ENCODE data around the gene CHMP4A. TPM values are rescaled to one million over a fixed set of nuclear protein-coding genes. Genes with fewer than 3 reads are reported as not detected.

CHMP4A gene
- total RNA-seq, 2 experiments from 2014 or later, result 83.2 to 93.4 TPM

DNA sequence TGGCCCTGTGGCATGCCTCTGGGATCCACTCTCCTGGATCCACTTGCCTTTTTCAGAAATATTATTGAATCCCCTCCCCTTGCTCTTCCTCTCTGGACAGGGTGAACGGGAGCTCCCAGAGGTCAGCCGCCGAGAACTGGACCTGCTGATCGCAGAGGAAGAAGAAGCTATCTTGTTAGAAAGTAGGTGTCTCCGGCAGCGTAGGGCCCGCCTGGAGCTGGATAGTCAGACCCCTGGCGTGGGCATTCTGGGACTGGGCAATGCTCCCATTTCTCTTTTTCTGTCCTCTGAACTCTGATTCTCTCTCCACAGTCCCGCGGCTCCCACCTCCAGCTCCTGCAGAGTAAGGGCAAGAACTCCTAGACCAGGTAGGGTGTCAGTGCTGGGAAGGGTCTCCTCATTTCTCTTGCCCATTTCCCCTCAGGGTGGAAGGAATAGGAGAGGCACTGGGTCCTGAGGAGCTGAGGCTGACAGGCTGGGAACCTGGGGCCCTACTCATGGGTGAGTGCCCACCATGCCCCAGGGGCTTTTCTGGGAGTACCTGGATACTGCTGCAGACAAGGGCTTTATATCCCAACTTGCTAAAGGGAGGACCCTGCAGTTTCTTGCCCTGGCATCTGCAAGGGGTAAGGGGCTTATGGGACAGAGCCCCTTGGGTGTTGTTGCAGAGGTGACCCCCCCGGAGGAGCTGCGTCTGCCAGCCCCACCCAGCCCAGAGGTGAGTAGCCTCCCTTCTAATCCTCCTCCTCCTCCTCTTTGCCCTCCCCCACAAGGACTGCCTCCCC is 36.1 kb downstream of the CHMP4A start:
- no peak for ATAC-seq
- H3K9me3 Mint-ChIP-seq (ENCODE audit: insufficient read depth), result no peaks in the 10 kb centered on the region
- peaks cover 58% of the 10 kb centered on the region for H3K36me3 Mint-ChIP-seq (ENCODE audit: low read depth)
- POLR2A ChIA-PET, result interaction anchor here (0.7 to 5.1 kb wide), 5 partner anchors 10 to 36 kb away, joined by 4 to 37 read pairs (median 9); partner anchors contain the start of genes EMC9, IPO4 and IRF9
- CTCF ChIA-PET, result no interaction called here
- no peak overlapping the region for H3K4me3 Mint-ChIP-seq
- H3K27me3 Mint-ChIP-seq (ENCODE audit: low read depth), result no peaks in the 10 kb centered on the region
- peaks cover 14% of the 10 kb centered on the region for H3K4me1 Mint-ChIP-seq (ENCODE audit: low read depth)
- no peak overlapping the region for H3K27ac Mint-ChIP-seq
- DNase-seq, result no peak

DNA sequence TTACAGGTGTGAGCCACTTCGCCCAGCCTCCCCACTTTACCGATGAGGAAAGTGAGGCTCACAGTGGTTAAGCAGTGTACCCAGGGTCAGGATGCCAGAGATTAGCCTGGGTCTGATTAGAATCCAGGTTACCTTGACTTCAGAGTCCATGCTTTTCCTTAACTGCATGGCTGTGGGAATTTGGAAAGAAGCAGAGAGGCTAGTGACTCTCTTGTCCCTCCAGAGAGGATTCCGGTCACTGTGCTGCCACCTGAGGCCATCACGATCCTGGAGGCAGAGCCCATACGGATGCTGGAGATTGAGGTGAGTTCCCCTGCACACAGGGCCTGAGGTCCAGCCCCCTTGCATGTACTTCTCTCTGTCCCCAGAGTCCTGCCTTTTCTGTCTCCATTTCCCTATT is 36.7 kb downstream of the CHMP4A start:
- Mint-ChIP-seq H3K36me3 (ENCODE audit: low read depth) (peaks cover 58% of the 10 kb centered on the region), H3K4me3 (no peak overlapping the region), H3K27ac (no peak overlapping the region), H3K27me3 (ENCODE audit: low read depth) (no peaks in the 10 kb centered on the region), H3K4me1 (ENCODE audit: low read depth) (peaks cover 19% of the 10 kb centered on the region), H3K9me3 (ENCODE audit: insufficient read depth) (no peaks in the 10 kb centered on the region)
- DNase-seq (no peak), ATAC-seq (no peak)
- ChIA-PET POLR2A (interaction anchor here (0.7 to 5.1 kb wide), 5 partner anchors 11 to 15 kb away, joined by 3 to 37 read pairs (median 5); partner anchors contain the start of genes IPO4 and IRF9), CTCF (interaction anchor here (0.7 kb wide), 1 partner anchor 15 kb away, joined by 3 read pairs; the partner anchor contains the start of gene IRF9)

DNA sequence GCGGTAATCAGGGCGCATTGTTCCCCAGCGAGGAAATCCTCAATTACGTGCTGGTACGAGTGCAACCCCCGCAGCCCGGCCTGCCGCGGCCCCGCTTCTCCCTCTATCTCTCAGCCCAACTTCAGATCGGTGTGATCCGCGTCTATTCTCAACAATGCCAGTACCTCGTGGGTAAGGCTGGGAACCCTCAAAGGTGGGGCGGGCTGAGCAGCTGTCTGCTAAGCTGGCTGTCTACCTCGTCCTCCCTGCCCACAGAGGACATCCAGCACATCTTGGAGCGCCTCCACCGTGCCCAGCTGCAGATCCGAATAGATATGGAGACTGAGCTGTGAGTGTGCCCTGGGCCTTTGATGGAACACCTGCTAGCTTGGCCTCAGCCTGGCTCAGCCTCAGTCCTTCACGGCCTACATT is 40.4 kb downstream of the CHMP4A start:
- POLR2A ChIA-PET, result interaction anchor here (0.9 to 6.2 kb wide), 5 partner anchors 8 to 14 kb away, joined by 3 to 74 read pairs (median 4); partner anchors contain the start of genes IPO4 and IRF9
- Mint-ChIP-seq H3K36me3 (ENCODE audit: low read depth) (peaks cover 58% of the 10 kb centered on the region), H3K4me3 (peak overlapping the region; percentile 77), H3K27me3 (ENCODE audit: low read depth) (no peaks in the 10 kb centered on the region), H3K9me3 (ENCODE audit: insufficient read depth) (no peaks in the 10 kb centered on the region), H3K27ac (peak overlapping the region; percentile 60), H3K4me1 (ENCODE audit: low read depth) (peaks cover 41% of the 10 kb centered on the region)
- ATAC-seq, result no peak
- DNase-seq, result no peak
- CTCF ChIA-PET, result interaction anchor here (0.7 to 1.0 kb wide), 2 partner anchors 11 to 70 kb away, joined by 3 to 4 read pairs; partner anchors contain the start of genes IRF9 and TINF2

DNA sequence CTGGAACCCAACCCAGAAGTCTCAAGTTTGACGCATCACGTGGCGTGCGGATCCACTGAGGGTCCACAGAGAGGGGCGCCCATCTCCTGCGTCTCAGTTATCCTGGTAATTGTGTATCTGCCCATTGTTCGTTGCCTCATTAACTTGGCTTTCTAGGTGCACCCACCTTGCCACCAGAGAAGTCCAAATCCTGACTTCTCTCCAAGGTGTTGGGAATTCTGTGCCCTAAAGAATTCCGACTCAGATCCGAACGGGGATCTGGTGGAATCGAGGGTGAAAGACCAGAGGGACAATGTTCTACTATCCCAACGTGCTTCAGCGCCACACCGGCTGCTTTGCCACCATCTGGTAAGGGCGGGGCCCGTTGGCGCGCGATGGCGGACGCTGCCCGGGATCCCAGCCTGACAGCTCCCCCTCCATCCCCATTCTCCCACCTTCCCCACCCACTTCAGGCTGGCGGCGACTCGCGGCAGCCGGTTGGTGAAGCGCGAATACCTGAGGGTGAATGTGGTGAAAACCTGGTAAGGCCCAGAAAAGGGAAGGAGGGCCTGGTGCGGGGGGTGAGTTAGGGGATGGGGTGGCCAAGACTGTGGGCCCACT is 40.9 kb downstream of the CHMP4A start:
- ATAC-seq, result no peak
- Mint-ChIP-seq H3K9me3 (ENCODE audit: insufficient read depth) (no peaks in the 10 kb centered on the region), H3K36me3 (ENCODE audit: low read depth) (peaks cover 60% of the 10 kb centered on the region), H3K4me3 (peak overlapping the region; percentile 77), H3K27ac (peak overlapping the region; percentile 72), H3K27me3 (ENCODE audit: low read depth) (no peaks in the 10 kb centered on the region), H3K4me1 (ENCODE audit: low read depth) (peaks cover 44% of the 10 kb centered on the region)
- ChIA-PET POLR2A (interaction anchor here (2.0 to 6.2 kb wide), 3 partner anchors 11 to 15 kb away, joined by 4 to 74 read pairs (median 25); partner anchors contain the start of genes IPO4 and IRF9), CTCF (interaction anchor here (2.5 kb wide), 1 partner anchor 11 kb away, joined by 7 read pairs; the partner anchor contains the start of gene IRF9)
- DNase-seq, result no peak

DNA sequence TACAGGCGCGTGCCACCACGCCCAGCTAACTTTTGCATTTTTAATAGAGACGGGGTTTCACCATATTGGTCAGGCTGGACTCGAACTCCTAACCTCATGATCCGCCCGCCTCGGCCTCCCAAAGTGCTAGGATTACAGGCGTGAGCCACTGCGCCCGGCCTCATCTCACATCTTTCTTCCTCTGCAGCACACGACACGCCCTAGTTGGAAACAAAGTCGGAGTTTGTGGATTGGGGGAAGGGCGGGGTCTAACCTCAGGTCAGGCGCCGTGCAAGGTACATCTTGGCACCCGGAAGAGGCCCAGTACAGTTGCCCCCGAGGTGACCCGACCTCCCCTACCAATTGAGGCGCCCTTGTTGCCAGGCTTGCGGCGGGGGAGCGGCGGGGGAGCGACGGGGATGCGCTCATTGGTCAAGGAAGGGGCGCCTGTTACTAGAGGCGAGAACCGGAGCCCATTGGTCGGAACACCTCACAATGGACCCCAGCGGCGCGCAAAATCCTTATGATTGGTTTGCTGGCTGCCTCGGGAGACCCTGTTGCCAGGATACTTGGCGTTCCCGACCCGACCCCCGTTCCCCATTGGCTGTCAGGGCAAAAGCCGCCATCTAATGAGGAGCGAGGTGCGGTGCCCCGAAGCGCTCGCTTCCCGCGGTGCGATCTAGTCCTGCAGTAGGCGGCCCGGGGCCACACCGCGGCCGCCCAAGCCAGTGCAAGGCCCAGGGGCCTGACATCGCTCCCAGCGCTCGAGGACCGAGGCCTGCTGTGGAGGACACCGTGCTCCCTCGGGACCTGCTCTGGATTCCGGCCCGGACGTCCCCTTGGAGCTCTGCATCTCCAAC is 41.6 kb downstream of the CHMP4A start, which contains the start of gene REC8:
Gene REC8, plus strand, starts transcription at position 659 of the 839 bp plus-strand sequence. CDS start 473 bp downstream, outside the sequence.
- POLR2A ChIA-PET, result interaction anchor here (0.6 to 6.2 kb wide), 10 partner anchors 9 to 1036 kb away, joined by 3 to 74 read pairs (median 4); partner anchors contain the start of genes IPO4 and IRF9
- no peaks in the 10 kb centered on the region for H3K27me3 Mint-ChIP-seq (ENCODE audit: low read depth)
- DNase-seq, result peak; percentile 85
- H3K4me3 Mint-ChIP-seq, result peak within 1 kb of the TSS; percentile 77
- CTCF ChIA-PET, result interaction anchor here (0.6 to 2.5 kb wide), 2 partner anchors 11 to 44 kb away, joined by 5 to 7 read pairs; partner anchors contain the start of genes IRF9 and MDP1
- no peaks in the 10 kb centered on the region for H3K9me3 Mint-ChIP-seq (ENCODE audit: insufficient read depth)
- H3K27ac Mint-ChIP-seq, result peak within 1 kb of the TSS; percentile 81
- peaks cover 50% of the 10 kb centered on the region for H3K4me1 Mint-ChIP-seq (ENCODE audit: low read depth)
- peaks cover 60% of the 10 kb centered on the region for H3K36me3 Mint-ChIP-seq (ENCODE audit: low read depth)
- ATAC-seq, result peak; percentile 77

DNA sequence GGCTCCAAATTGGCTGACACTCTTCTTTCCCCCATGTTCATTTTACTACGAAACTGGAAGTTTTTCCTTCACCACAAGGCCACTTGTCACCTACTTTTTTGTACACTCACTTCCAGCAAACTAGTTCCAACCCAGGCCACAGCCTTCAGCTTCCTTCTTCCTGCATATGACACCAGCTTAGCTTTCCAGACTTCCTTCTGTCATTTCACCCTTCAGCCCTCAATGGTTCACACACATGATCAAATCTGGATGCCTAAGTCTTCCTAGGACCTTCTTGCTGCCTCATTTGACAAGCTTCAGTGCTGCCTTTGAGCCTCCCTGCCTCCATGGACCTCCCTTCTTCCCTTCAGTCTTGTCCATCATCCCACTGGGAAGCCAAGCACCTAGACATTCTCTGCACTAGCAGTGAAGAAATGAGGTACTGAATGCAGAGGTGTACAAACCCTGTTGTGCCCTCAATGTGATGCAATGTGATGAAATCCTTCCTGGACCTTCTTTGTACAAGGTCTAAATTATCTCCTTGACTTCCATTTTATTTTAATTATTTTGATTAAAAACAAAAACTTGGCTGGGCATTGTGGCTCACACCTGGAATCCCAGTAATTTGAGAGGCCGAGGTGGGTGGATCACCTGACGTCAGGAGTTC is 45.7 kb downstream of the CHMP4A start:
- no peaks in the 10 kb centered on the region for H3K27me3 Mint-ChIP-seq (ENCODE audit: low read depth)
- no peak overlapping the region for H3K4me3 Mint-ChIP-seq
- peaks cover 72% of the 10 kb centered on the region for H3K4me1 Mint-ChIP-seq (ENCODE audit: low read depth)

DNA sequence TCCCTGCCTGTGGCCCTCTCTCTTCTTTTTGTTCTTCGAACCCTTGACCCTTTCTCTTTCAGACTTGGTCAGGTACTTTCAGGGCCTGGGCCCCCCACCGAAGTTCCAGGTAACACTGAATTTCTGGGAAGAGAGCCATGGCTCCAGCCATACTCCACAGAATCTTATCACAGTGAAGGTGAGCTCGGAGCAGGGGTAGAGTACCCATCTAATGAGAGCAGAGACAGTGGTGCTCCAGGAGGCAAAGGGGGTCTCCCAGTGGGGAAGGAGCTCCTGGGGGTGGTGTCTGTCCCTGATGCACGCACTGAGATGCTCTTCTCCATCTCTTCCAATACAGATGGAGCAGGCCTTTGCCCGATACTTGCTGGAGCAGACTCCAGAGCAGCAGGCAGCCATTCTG is 47.5 kb downstream of the CHMP4A start:
- ChIA-PET CTCF (no interaction called here), POLR2A (interaction anchor here (1.2 to 7.6 kb wide), 7 partner anchors 12 to 51 kb away, joined by 3 to 229 read pairs (median 11); partner anchors contain the start of genes DCAF11, IPO4, NRL and PSME2)
- Mint-ChIP-seq H3K36me3 (ENCODE audit: low read depth) (peaks cover 82% of the 10 kb centered on the region), H3K9me3 (ENCODE audit: insufficient read depth) (no peaks in the 10 kb centered on the region), H3K27me3 (ENCODE audit: low read depth) (no peaks in the 10 kb centered on the region), H3K27ac (no peak overlapping the region), H3K4me3 (no peak overlapping the region), H3K4me1 (ENCODE audit: low read depth) (peaks cover 63% of the 10 kb centered on the region)
- DNase-seq, result no peak
- no peak for ATAC-seq

More for the DNA sequence above, 45.7 kb downstream of the CHMP4A start:
- H3K9me3 Mint-ChIP-seq (ENCODE audit: insufficient read depth), result no peaks in the 10 kb centered on the region
- ChIA-PET POLR2A (interaction anchor here (0.6 to 1.4 kb wide), 6 partner anchors 11 to 73 kb away, joined by 3 to 9 read pairs (median 4); partner anchors contain the start of gene EMC9), CTCF (no interaction called here)
- peaks cover 78% of the 10 kb centered on the region for H3K36me3 Mint-ChIP-seq (ENCODE audit: low read depth)
- peak overlapping the region; percentile 63 for H3K27ac Mint-ChIP-seq
- ATAC-seq (no peak), DNase-seq (no peak)

DNA sequence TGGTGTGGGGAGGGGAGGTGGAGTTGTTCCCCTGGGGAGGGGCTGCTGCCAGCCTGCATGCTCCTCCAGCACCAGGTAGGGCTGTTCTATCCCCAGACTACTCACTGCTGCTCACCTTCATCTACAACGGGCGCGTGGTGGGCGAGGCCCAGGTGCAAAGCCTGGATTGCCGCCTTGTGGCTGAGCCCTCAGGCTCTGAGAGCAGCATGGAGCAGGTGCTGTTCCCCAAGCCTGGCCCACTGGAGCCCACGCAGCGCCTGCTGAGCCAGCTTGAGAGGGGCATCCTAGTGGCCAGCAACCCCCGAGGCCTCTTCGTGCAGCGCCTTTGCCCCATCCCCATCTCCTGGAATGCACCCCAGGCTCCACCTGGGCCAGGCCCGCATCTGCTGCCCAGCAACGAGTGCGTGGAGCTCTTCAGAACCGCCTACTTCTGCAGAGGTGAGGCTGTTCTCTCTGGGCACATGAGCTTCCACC is 48.7 kb downstream of the CHMP4A start:
- H3K27me3 Mint-ChIP-seq (ENCODE audit: low read depth), result no peaks in the 10 kb centered on the region
- H3K9me3 Mint-ChIP-seq (ENCODE audit: insufficient read depth), result no peaks in the 10 kb centered on the region
- peak overlapping the region; percentile 20 for H3K4me3 Mint-ChIP-seq
- DNase-seq (no peak), ATAC-seq (no peak)
- ChIA-PET CTCF (interaction anchor here (1.1 kb wide), 1 partner anchor 133 kb away, joined by 3 read pairs; no protein-coding TSS in a partner anchor), POLR2A (interaction anchor here (0.6 to 7.6 kb wide), 13 partner anchors 9 to 84 kb away, joined by 3 to 229 read pairs (median 4); partner anchors contain the start of genes DCAF11, IPO4, NRL and PSME2)
- peaks cover 66% of the 10 kb centered on the region for H3K4me1 Mint-ChIP-seq (ENCODE audit: low read depth)
- peak overlapping the region; percentile 82 for H3K27ac Mint-ChIP-seq
- peaks cover 84% of the 10 kb centered on the region for H3K36me3 Mint-ChIP-seq (ENCODE audit: low read depth)

DNA sequence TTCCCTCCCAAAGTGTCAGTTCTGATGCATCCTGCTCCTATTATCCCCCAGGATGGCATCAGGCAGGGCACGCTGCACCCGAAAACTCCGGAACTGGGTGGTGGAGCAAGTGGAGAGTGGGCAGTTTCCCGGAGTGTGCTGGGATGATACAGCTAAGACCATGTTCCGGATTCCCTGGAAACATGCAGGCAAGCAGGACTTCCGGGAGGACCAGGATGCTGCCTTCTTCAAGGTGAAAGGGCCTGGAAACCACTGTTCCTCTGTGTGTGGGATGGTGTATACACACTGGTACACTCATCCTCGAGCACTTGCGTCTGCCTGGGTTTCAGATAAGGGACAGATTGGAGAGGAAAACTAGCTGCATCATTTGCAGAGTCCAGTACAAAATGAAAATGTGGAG is 51.2 kb downstream of the CHMP4A start:
- DNase-seq (no peak), ATAC-seq (no peak)
- Mint-ChIP-seq H3K4me3 (peak overlapping the region; percentile 92), H3K27me3 (ENCODE audit: low read depth) (no peaks in the 10 kb centered on the region), H3K27ac (peak overlapping the region; percentile 100), H3K36me3 (ENCODE audit: low read depth) (peaks cover 91% of the 10 kb centered on the region), H3K9me3 (ENCODE audit: insufficient read depth) (no peaks in the 10 kb centered on the region), H3K4me1 (ENCODE audit: low read depth) (peaks cover 60% of the 10 kb centered on the region)
- ChIA-PET CTCF (interaction anchor here (1.1 to 4.2 kb wide), 18 partner anchors 9 to 269 kb away, joined by 3 to 77 read pairs (median 11); partner anchors contain the start of genes CARMIL3, CHMP4A, CIDEB and DCAF11), POLR2A (interaction anchor here (0.6 to 7.6 kb wide), 28 partner anchors 9 to 1068 kb away, joined by 3 to 229 read pairs (median 16); partner anchors contain the start of genes CHMP4A, DCAF11, EMC9 and IPO4)

Measured in activated CD8-positive, alpha-beta T cell treated with anti-CD3 and anti-CD28 coated beads, Interleukin-2, amount 10 ng/mL, durations not matched to agents 7 days and 5 days (primary cell).